Measurements from ENCODE around the gene TRAF2.

GRCh38 chr9:136947028-136947891 lies 60.9 kb downstream of the TRAF2 start:
- TF ChIP-seq CTCF (IDR thresholded peaks at IDR 0.05; ENCODE audit: low read length) (no peak), EZH2 (IDR thresholded peaks at IDR 0.05; ENCODE audit: borderline replicate concordance, low read length) (no peak)
